GM23338 (cell line): ENCODE results near the gene TCF7L2. TPM values are rescaled to one million over a fixed set of nuclear protein-coding genes. Genes with fewer than 3 reads are reported as not detected.

Source experiments
- ATAC-seq: fragments of 200-7000 bp; cut with Tn5 transposase; 3 replicates; pipeline ENCODE4 v1.9.1; 2020
- DNase-seq: peaks from one replicate; pipeline ENCODE4 v3.0.0-alpha.2; 2015; ENCODE audit warnings: low spot score
- H2AFZ ChIP-seq: fragments of 200-600 bp; sonication (generic); 2 replicates; pipeline ENCODE4 v1.8.0; 2016; ENCODE audit warnings: antibody characterized with exemption, mild to moderate bottlenecking, moderate library complexity
- H3F3A ChIP-seq: fragments of 200-600 bp; sonication (generic); replicated peaks from 2 replicates; pipeline ENCODE4 v1.8.0; 2017; ENCODE audit warnings: antibody characterized with exemption, mixed run types, low read depth
- H3K27ac ChIP-seq: fragments of 200-600 bp; sonication (generic); 2 replicates; pipeline ENCODE4 v1.6.1; 2016; ENCODE audit warnings: low read depth
- H3K27me3 ChIP-seq: fragments of 200-600 bp; sonication (generic); 2 replicates; pipeline ENCODE4 v1.8.0; 2016; ENCODE audit warnings: mild to moderate bottlenecking, mixed run types, moderate library complexity; ENCODE audit not compliant: insufficient read depth
- H3K36me3 ChIP-seq: fragments of 200-600 bp; sonication (generic); 2 replicates; pipeline ENCODE4 v1.8.0; 2016; ENCODE audit warnings: mild to moderate bottlenecking; ENCODE audit not compliant: insufficient read depth
- H3K4me1 ChIP-seq: fragments of 200-600 bp; sonication (generic); 2 replicates; pipeline ENCODE4 v1.8.0; 2016; ENCODE audit warnings: mild to moderate bottlenecking, moderate library complexity; ENCODE audit not compliant: insufficient read depth
- H3K4me2 ChIP-seq: fragments of 200-600 bp; sonication (generic); 2 replicates; pipeline ENCODE4 v1.7.1; 2017; ENCODE audit warnings: mixed run types
- H3K4me3 ChIP-seq: fragments of 200-600 bp; sonication (generic); 2 replicates; pipeline ENCODE4 v1.6.1; 2016; ENCODE audit warnings: mixed run types
- H3K79me2 ChIP-seq: fragments of 200-600 bp; sonication (generic); replicated peaks from 2 replicates; pipeline ENCODE4 v1.8.0; 2017; ENCODE audit warnings: mild to moderate bottlenecking; ENCODE audit not compliant: insufficient read depth
- H3K9me2 ChIP-seq: fragments of 200-600 bp; sonication (generic); 2 replicates; pipeline ENCODE4 v1.8.0; 2017; ENCODE audit not compliant: insufficient read depth
- H4K20me1 ChIP-seq: fragments of 200-600 bp; sonication (generic); replicated peaks from 2 replicates; pipeline ENCODE4 v1.8.0; 2017; ENCODE audit warnings: mild to moderate bottlenecking; ENCODE audit not compliant: insufficient read depth
- H3K27ac Mint-ChIP-seq: 2 replicates; pipeline ENCODE4 v1.8.0; 2020; ENCODE audit warnings: inconsistent platforms, mild to moderate bottlenecking, moderate library complexity, mixed read lengths
- H3K27me3 Mint-ChIP-seq: 3 replicates; pipeline ENCODE4 v1.8.0; 2022; ENCODE audit warnings: low read depth, mild to moderate bottlenecking, moderate library complexity, mixed read lengths, inconsistent platforms; ENCODE audit not compliant: insufficient read depth, poor library complexity
- H3K36me3 Mint-ChIP-seq: 3 replicates; pipeline ENCODE4 v1.8.0; 2021; ENCODE audit warnings: low read depth, mild to moderate bottlenecking, inconsistent platforms, moderate library complexity, mixed read lengths
- H3K4me1 Mint-ChIP-seq: 3 replicates; pipeline ENCODE4 v1.8.0; 2020; ENCODE audit warnings: mild to moderate bottlenecking, inconsistent platforms, mixed read lengths
- H3K4me3 Mint-ChIP-seq: 3 replicates; pipeline ENCODE4 v1.8.0; 2021; ENCODE audit warnings: moderate library complexity, mild to moderate bottlenecking, inconsistent platforms, mixed read lengths
- H3K9me3 Mint-ChIP-seq: 3 replicates; pipeline ENCODE4 v1.8.0; 2020; ENCODE audit warnings: moderate library complexity, mild to moderate bottlenecking, inconsistent platforms, mixed read lengths
- CREB1 ChIP-seq: fragments of 250-450 bp; sonication (Bioruptor Pico); IDR thresholded peaks from 2 replicates; pipeline ENCODE4 v1.5.0; 2020; ENCODE audit warnings: low read depth, mild to moderate bottlenecking, moderate library complexity
- JUNB ChIP-seq: IDR thresholded peaks from one replicate; pipeline ENCODE4 v1.6.1; 2016; ENCODE audit warnings: antibody characterized with exemption; ENCODE audit not compliant: unreplicated experiment
- POLR2AphosphoS5 ChIP-seq: IDR thresholded peaks from 2 replicates; pipeline ENCODE4 v1.6.1; 2016; ENCODE audit warnings: antibody characterized with exemption, low read depth
- STAT1 ChIP-seq: IDR thresholded peaks from one replicate; pipeline ENCODE4 v1.6.1; 2016; ENCODE audit warnings: antibody characterized with exemption; ENCODE audit not compliant: unreplicated experiment
- ZNF114 ChIP-seq: fragments of 250-450 bp; sonication (Bioruptor Pico); IDR thresholded peaks from 2 replicates; pipeline ENCODE4 v1.5.0; 2020; ENCODE audit warnings: mild to moderate bottlenecking, moderate library complexity
- ZNF331 ChIP-seq: fragments of 250-450 bp; sonication (Bioruptor Pico); IDR thresholded peaks from 2 replicates; pipeline ENCODE4 v1.5.0; 2020; ENCODE audit warnings: low read depth, mild to moderate bottlenecking, moderate library complexity
- polyA plus RNA-seq: library from polyadenylated mRNA; unstranded; fragments of >200 nt; fragmentation: Nextera tagmentation; extraction: Ambion mirVana; gene quantifications from 2 replicates; pipeline ENCODE4 v1.2.1, GENCODE V29; 2016
- total RNA-seq: library from RNA; depleted of rRNA; stranded (reverse); fragments of >200 nt; shearing (Covaris generic); gene quantifications from 2 replicates; pipeline ENCODE4 v1.2.3, GENCODE V29; 2014
- TF ChIP-seq, protein P1 (sequence below): IDR thresholded peaks from one replicate; pipeline ENCODE4 v1.6.1; 2018; ENCODE audit warnings: antibody characterized with exemption; ENCODE audit not compliant: unreplicated experiment

TCF7L2 gene
- total and polyA plus RNA-seq, 2 experiments from 2014 or later = 32.2 to 80.8 TPM

DNA sequence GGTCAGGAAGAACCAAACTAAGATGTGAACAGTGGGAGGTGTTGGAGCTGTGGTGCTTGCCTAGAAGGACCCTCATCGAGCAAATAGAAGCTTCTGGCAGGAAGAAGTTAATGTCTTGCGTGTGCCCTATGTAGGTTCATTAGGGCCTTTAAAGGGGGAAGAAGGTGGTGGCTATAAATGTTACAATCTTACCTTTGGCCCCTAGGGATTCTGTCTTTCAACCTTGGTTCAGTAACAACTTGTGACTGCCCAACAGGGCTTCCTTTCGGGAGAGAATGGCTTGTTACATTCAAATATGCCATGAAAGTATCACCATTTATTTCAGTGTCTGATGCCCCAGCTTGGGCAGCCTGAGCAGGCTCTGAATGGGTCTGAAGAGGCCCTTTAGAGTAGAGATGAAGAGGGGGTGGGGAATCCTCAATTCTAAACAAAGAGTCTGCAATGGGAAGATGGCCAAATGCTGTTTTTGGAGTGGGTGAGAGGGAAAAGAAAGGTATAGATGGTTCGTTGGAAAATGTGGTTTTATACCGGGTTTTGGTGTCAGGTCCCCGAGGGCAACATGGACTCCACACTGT lies 108.0 kb downstream of the TCF7L2 start:
- H3K27me3 Mint-ChIP-seq = peaks cover 19% of the 10 kb centered on the region
- no peak overlapping the region for H3K27ac Mint-ChIP-seq
- H3K36me3 Mint-ChIP-seq = peaks cover 17% of the 10 kb centered on the region; the same call in 2 of the 3 replicates
- Histone ChIP-seq H3K9me2 (no peaks in the 10 kb centered on the region), H2AFZ (no peak overlapping the region), H3F3A (peaks cover 6% of the 10 kb centered on the region), H3K36me3 (no peaks in the 10 kb centered on the region), H3K79me2 (peaks cover 88% of the 10 kb centered on the region), H3K27ac (peak overlapping the region; percentile 73), H3K27me3 (no peaks in the 10 kb centered on the region), H3K4me3 (0 out of 2 replicates have a peak overlapping the region, but pooled peaks have one; percentile 12), H3K4me2 (peak overlapping the region; percentile 69), H4K20me1 (peaks cover 47% of the 10 kb centered on the region), H3K4me1 (peaks cover 94% of the 10 kb centered on the region)
- H3K4me3 Mint-ChIP-seq = no peak overlapping the region
- TF ChIP-seq, protein P1, sequence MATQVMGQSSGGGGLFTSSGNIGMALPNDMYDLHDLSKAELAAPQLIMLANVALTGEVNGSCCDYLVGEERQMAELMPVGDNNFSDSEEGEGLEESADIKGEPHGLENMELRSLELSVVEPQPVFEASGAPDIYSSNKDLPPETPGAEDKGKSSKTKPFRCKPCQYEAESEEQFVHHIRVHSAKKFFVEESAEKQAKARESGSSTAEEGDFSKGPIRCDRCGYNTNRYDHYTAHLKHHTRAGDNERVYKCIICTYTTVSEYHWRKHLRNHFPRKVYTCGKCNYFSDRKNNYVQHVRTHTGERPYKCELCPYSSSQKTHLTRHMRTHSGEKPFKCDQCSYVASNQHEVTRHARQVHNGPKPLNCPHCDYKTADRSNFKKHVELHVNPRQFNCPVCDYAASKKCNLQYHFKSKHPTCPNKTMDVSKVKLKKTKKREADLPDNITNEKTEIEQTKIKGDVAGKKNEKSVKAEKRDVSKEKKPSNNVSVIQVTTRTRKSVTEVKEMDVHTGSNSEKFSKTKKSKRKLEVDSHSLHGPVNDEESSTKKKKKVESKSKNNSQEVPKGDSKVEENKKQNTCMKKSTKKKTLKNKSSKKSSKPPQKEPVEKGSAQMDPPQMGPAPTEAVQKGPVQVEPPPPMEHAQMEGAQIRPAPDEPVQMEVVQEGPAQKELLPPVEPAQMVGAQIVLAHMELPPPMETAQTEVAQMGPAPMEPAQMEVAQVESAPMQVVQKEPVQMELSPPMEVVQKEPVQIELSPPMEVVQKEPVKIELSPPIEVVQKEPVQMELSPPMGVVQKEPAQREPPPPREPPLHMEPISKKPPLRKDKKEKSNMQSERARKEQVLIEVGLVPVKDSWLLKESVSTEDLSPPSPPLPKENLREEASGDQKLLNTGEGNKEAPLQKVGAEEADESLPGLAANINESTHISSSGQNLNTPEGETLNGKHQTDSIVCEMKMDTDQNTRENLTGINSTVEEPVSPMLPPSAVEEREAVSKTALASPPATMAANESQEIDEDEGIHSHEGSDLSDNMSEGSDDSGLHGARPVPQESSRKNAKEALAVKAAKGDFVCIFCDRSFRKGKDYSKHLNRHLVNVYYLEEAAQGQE = no peak
- no peak for TF ChIP-seq STAT1
- no peak; the same call in 1 of the 2 replicates for TF ChIP-seq POLR2AphosphoS5
- no peak for TF ChIP-seq CREB1 (CRISPR knock-in tag)
- no peak for TF ChIP-seq ZNF331 (CRISPR knock-in tag)
- no peaks in the 10 kb centered on the region; the same call in 2 of the 3 replicates for H3K9me3 Mint-ChIP-seq
- ATAC-seq (no peak), DNase-seq (peak; percentile 35)
- peaks cover 41% of the 10 kb centered on the region for H3K4me1 Mint-ChIP-seq

GRCh38 chr10:113058523-113059370 lies 108.7 kb downstream of the TCF7L2 start:
- Histone ChIP-seq H3K79me2 (peaks cover 96% of the 10 kb centered on the region), H4K20me1 (peaks cover 47% of the 10 kb centered on the region), H3K36me3 (no peaks in the 10 kb centered on the region), H3K4me2 (peak overlapping the region; percentile 69), H3K4me1 (peaks cover 94% of the 10 kb centered on the region), H3K27me3 (no peaks in the 10 kb centered on the region), H3K27ac (peak overlapping the region; percentile 73), H2AFZ (no peak overlapping the region), H3K4me3 (peak overlapping the region; percentile 14; the same call in 1 of the 2 replicates), H3F3A (no peaks in the 10 kb centered on the region; the same call in 1 of the 2 replicates), H3K9me2 (no peaks in the 10 kb centered on the region)
- H3K27me3 Mint-ChIP-seq = peaks cover 17% of the 10 kb centered on the region
- no peak for TF ChIP-seq JUNB
- TF ChIP-seq, protein P1 = no peak
- TF ChIP-seq ZNF114 (CRISPR knock-in tag) = no peak
- peaks cover 41% of the 10 kb centered on the region for H3K4me1 Mint-ChIP-seq
- peaks cover 17% of the 10 kb centered on the region; the same call in 2 of the 3 replicates for H3K36me3 Mint-ChIP-seq
- no peak overlapping the region for H3K27ac Mint-ChIP-seq
- H3K4me3 Mint-ChIP-seq = no peak overlapping the region
- DNase-seq = peak; percentile 55
- peak; percentile 10 for ATAC-seq
- no peaks in the 10 kb centered on the region for H3K9me3 Mint-ChIP-seq
